HG03064 (cell line): ENCODE data around the gene LCN12.

ENCODE experiments used
- ATAC-seq: cut with Tn5 transposase; IDR thresholded peaks from one replicate; pipeline ENCODE4 v1.9.1; 2021; ENCODE audit warnings: low read depth; ENCODE audit not compliant: unreplicated experiment

The LCN12 gene

DNA sequence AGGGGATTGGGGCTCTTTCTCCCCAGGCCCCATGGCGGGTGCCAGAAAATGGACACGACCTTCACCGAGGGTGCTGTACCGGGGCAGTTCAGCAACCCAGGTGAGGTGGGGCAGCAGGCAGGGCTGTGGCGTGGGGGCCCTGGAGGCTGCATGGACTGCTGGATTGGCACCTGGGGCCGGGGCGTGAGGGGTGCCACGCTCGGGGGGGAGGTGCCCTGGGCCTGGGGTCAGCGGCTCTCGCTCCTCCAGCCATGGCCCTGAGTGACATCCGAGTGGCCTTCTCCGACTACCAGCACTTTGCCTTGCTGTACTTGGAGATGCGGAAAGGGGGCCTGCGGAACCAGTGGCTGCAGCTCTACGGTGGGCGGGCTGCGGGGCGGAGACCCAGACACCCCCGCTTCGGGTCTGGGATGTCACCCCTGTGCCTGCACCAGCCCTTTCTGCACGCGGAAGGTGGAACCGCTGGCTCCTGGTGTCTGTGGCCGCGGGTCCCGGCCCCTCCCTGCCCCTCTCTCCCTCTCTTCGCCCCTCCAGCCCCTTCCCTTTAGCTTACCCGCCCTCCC lies 32.5 kb downstream of the LCN12 start:
- ATAC-seq = no peak

- ATAC-seq = no peak
Observed at GRCh38 chr9:136985027-136985602, 33.0 kb downstream of the LCN12 start.

DNA sequence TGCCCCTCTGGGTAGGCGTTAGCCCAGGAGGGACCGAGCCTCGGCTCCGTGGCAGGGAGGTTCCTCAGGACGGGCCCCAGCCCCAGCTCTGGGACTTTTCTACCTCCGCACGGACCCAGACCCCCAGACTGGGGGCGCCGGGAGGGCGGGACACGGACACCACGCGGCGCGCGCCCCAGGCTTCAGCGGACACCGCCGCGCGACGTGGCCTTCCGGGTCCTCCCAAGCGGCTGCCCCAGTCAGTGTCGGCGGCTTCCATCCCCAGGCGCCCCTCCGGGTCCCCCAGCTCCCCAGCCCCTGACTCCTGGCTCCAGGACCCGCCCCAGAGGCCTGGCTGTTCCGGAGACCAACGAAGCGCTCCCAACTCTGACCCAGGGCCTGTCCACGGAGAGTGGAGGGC lies 33.8 kb downstream of the LCN12 start:
- no peak for ATAC-seq

DNA sequence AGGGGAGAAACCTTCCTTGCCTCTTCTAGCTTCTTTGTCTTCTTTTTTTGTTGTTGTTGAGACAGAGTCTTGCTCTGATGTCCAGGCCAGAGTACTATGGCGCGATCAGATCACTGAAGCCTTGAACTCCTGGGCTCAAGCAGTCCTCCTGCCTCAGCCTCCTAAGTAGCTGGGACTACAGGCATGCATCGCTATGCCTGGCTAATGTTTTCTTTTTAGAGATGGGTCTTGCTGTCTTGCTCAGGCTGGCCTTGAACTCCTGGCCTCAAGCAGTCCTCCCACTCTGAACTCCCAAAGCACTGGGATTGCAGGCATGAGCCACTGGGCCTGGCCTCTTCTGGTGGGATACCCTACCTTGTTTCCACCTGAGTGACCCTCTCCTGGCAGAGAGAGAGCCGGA lies 36.8 kb downstream of the LCN12 start:
- no peak for ATAC-seq

GRCh38 chr9:136990242-136990911 lies 38.3 kb downstream of the LCN12 start:
- ATAC-seq = no peak

DNA sequence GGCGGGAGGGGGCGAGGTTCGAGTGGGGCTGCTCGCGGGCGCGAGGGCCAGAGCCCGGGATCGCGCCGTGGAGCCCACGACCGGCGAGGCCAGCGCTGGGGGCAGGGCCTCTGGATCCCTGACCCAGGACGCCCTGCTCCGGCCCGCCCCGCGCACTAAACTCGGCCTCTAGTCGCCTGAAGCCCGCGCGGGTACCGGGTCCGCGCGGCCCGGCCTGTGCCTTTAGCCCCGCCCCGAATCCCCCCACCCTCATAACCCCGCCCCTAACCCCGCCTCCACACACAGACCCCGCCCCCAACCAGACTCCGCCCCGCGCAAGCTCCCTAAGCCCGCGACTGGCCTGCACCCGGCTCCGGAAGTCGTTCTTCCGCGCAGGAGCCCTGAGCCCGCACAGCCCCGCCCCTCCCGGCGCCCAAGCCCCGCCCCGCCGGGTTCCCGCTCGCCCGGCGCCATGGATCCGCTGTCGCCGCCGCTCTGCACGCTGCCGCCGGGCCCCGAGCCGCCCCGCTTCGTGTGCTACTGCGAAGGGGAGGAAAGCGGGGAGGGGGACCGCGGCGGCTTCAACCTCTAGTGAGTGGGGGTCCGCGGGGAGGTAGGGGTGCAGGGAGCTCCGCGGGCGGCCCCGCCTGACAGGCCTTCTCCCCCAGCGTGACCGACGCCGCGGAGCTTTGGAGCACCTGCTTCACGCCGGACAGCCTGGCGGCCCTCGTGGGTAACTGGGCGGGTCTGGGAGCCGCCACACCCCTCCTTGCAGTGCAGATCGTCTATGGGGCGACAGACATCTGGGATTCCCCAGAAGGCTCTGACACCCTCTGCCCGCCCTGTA lies 40.1 kb downstream of the LCN12 start, which contains the start of gene PAXX:
PAXX (plus strand) TSS at position 430 of the 826 bp plus-strand sequence; CDS start at position 452, 22 bp downstream.
- ATAC-seq = peak; percentile 77

- ATAC-seq = no peak
Observed at GRCh38 chr9:136992819-136993369, 40.8 kb downstream of the LCN12 start.

GRCh38 chr9:136994180-136994887 lies 42.3 kb downstream of the LCN12 start:
- ATAC-seq = no peak

DNA sequence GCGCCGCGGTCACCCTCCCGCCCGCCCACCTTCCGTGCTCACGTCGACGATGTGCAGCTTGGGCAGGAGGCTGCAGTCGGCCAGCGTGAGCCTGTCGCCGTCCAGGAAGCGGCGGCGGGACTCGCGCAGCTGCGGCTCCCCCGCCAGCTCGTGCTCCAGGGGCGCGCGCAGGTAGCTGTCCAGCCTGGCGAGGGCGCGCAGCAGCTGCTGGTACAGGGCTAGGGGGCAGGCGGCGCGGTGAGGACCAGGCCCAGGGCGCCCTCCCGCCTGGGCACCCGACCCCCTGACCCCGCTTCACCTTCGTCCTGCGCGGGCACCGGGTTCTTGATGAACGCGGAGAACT lies 42.8 kb downstream of the LCN12 start:
- no peak for ATAC-seq

GRCh38 chr9:136995362-136995761 lies 43.3 kb downstream of the LCN12 start:
- no peak for ATAC-seq

DNA sequence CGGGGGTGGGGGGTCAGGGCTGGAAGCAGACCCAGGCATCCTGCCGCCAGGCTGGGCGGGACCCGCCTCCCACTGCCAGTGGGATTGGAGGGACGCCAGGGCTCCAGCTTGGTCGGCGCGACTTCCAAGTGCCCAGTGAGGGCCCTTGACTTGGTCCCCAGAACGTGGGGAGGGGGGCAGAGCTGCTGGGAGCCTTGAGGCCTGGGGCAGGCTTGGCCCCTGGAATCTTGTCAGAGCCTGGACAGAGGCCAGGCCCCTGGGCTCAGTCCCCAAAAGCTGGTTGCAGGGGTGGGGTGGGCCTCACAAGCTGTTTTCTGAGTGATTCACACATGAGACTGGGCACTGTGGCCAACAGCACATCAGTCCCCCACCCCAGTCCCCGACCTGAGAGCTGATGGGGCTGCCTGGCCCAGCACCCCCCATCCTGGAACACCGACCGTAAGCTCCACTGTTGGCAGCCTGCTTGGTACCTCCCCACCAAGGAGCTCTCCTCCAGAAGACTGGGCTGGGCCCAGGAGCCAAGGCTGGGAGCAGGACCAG lies 43.8 kb downstream of the LCN12 start:
- ATAC-seq = no peak

GRCh38 chr9:136996361-136997292 lies 44.6 kb downstream of the LCN12 start, which contains the start of gene CLIC3:
CLIC3 (minus strand) TSS chr9:136996568; CDS start chr9:136996543, 25 bp downstream.
- ATAC-seq = no peak

GRCh38 chr9:136997371-136997770 lies 45.3 kb downstream of the LCN12 start:
- no peak for ATAC-seq

- ATAC-seq = no peak
Observed at GRCh38 chr9:136997830-136998234, 45.8 kb downstream of the LCN12 start.

DNA sequence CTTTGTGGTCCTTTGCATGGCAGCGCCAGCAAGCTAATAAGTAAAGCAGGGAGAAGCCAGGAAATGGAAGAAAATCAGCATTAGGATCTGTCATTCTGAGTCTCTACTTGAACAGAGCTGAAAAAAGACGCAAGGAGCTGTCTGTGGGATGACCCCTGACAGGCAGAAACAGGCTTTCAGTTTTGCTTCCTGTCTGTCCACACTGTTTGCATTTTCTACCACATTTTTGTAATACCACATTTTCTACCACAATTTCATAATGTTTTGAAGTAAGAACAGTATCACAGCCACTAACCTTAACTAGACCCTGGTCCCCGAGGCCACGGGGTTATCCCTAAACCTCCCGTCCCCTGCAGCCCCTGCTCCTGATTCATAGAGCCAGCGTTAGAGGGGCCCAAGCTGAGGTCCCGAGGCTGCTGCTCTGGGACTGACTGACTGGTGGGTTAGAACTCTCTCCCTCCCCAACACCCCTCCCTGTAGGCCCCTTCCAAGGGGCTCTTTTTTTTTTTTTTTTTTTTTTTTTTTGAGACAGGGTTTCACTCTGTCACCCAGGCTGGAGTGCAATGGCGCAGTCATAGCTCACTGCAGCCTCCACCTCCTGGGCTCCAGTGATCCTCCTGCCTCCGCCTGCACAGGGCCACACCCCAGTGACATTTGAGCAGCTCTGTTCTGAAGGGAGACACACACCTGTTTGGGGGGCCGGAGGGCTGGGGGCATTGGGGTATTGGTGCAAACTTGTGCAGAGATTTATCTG lies 48.3 kb downstream of the LCN12 start:
- ATAC-seq = peak; percentile 60

- no peak for ATAC-seq
Observed at GRCh38 chr9:137001857-137002645, 50.0 kb downstream of the LCN12 start.

DNA sequence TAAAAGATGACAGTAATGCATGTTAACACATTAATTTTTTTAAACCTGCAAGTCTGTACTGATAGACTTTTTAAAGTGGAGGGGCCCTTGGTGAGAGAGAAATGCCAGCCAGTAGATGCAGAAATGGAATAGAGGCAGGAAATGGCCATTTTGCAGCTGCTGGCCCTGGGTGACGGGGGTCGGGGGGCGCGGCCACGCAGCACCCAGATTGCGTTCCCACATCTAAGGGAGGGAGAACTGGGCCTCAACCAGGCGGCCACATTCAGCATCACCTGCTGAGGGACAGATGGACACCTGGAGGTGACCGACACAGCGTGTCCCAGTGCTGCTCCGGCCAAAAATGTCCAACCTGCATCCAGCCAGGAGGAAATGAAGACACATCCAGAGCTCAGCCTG lies 50.6 kb downstream of the LCN12 start:
- no peak for ATAC-seq
